Stimulated activated CD8-positive, alpha-beta memory T cell treated with anti-CD3 and anti-CD28 coated beads, Interleukin-15, amount 100 ng/mL, for 4 hours (primary cell): Measurements from ENCODE around the gene PPP1R2B.

Experiments used
- DNase-seq, 2 donors: peaks; one replicate each; pipeline ENCODE4 v3.0.0-alpha.2; 2020; ENCODE audit warnings: low read depth in 2 of 2

The PPP1R2B gene

GRCh38 chr5:156879665-156880285 is 29.7 kb downstream of the PPP1R2B start:
- no peak for DNase-seq

- DNase-seq: no peak
Observed at GRCh38 chr5:156883316-156883875, 33.3 kb downstream of the PPP1R2B start.

GRCh38 chr5:156888520-156888919 is 38.4 kb downstream of the PPP1R2B start:
- no peak for DNase-seq

- DNase-seq: no peak
Observed at GRCh38 chr5:156892223-156892622, 42.1 kb downstream of the PPP1R2B start.

GRCh38 chr5:156892864-156893263 is 42.8 kb downstream of the PPP1R2B start:
- DNase-seq: no peak

- no peak for DNase-seq
Observed at GRCh38 chr5:156893517-156893916, 43.4 kb downstream of the PPP1R2B start.

GRCh38 chr5:156896546-156896945 is 46.5 kb downstream of the PPP1R2B start:
- no peak for DNase-seq
